Measurements from ENCODE around the gene CLEC4M.

- TF ChIP-seq, protein P1, sequence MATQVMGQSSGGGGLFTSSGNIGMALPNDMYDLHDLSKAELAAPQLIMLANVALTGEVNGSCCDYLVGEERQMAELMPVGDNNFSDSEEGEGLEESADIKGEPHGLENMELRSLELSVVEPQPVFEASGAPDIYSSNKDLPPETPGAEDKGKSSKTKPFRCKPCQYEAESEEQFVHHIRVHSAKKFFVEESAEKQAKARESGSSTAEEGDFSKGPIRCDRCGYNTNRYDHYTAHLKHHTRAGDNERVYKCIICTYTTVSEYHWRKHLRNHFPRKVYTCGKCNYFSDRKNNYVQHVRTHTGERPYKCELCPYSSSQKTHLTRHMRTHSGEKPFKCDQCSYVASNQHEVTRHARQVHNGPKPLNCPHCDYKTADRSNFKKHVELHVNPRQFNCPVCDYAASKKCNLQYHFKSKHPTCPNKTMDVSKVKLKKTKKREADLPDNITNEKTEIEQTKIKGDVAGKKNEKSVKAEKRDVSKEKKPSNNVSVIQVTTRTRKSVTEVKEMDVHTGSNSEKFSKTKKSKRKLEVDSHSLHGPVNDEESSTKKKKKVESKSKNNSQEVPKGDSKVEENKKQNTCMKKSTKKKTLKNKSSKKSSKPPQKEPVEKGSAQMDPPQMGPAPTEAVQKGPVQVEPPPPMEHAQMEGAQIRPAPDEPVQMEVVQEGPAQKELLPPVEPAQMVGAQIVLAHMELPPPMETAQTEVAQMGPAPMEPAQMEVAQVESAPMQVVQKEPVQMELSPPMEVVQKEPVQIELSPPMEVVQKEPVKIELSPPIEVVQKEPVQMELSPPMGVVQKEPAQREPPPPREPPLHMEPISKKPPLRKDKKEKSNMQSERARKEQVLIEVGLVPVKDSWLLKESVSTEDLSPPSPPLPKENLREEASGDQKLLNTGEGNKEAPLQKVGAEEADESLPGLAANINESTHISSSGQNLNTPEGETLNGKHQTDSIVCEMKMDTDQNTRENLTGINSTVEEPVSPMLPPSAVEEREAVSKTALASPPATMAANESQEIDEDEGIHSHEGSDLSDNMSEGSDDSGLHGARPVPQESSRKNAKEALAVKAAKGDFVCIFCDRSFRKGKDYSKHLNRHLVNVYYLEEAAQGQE (IDR thresholded peaks at IDR 0.05; ENCODE audit: insufficient read depth in 1 of 2, low read depth in 2 of 2, low read length in 2 of 2) = no peak
- no peak for TF ChIP-seq POLR2AphosphoS5 (IDR thresholded peaks at IDR 0.05; ENCODE audit: low read depth, low read length)
- no peak for TF ChIP-seq SIN3A (IDR thresholded peaks at IDR 0.05; ENCODE audit: borderline replicate concordance, insufficient read depth, low read length)
- TF ChIP-seq TAF1 (IDR thresholded peaks at IDR 0.05; ENCODE audit: borderline replicate concordance, insufficient read depth, low read length) = no peak
- TF ChIP-seq FOXP2 (optimal IDR thresholded peaks at IDR 0.05; ENCODE audit: borderline replicate concordance, extremely low read depth, extremely low read length, insufficient read depth) = no peak
These were observed 15.0 kb downstream of the CLEC4M start for GRCh38 chr19:7778081-7778480.
